Esophagus squamous epithelium (tissue), 5 donors: ENCODE data around the gene RBM33. TPM values are rescaled to one million over a fixed set of nuclear protein-coding genes. Genes with fewer than 3 reads are reported as not detected.
A peak's percentile ranks its signal among the peaks of the same experiment; 100 is the strongest.

Experiments
- DNase-seq: peaks from one replicate; lab custom pipeline; 2025; lab: John Stamatoyannopoulos, UW
- H3K27ac ChIP-seq, 4 donors: fragments of 200-600 bp; sonication (generic); one replicate each; pipeline ENCODE4 v1.5.1; 2016 to 2019; ENCODE audit warnings: mild to moderate bottlenecking in 1 of 4
- H3K27me3 ChIP-seq, 4 donors: fragments of 200-600 bp; sonication (generic); 1 replicate in 3 of 4; 2 replicates in 1 of 4; pipeline versions ENCODE4 v1.5.1 to v1.6.0; 2017 to 2021; ENCODE audit warnings: antibody characterized with exemption in 1 of 4
- H3K36me3 ChIP-seq, 3 donors: fragments of 200-600 bp; sonication (generic); one replicate each; pipeline ENCODE4 v1.5.1; 2016 to 2019
- H3K4me1 ChIP-seq, 3 donors: fragments of 200-600 bp; sonication (generic); one replicate each; pipeline ENCODE4 v1.5.1; 2017 to 2019
- H3K4me3 ChIP-seq, 4 donors: fragments of 200-600 bp; sonication (generic); 1 replicate in 3 of 4; 2 replicates in 1 of 4; pipeline ENCODE4 v1.5.1; 2016 to 2019; ENCODE audit warnings: mild to moderate bottlenecking in 2 of 4, moderate library complexity in 1 of 4
- H3K9me3 ChIP-seq, 3 donors: fragments of 200-600 bp; sonication (generic); one replicate each; pipeline ENCODE4 v1.5.1; 2016 to 2019
- POLR2A ChIP-seq, 4 donors: fragments of 450-650 bp; IDR thresholded peaks; one replicate each; pipeline ENCODE4 v1.6.1; 2017; ENCODE audit warnings: antibody characterized with exemption in 4 of 4, mild to moderate bottlenecking in 4 of 4, moderate library complexity in 3 of 4
- WGBS, 2 donors: methylation state at CpG; one replicate each; pipeline ENCODE4 v1.1.5; 2018; 5-methylcytosine and 5-hydroxymethylcytosine counted together
- intact Hi-C: fragments of 100-400 bp; cut with DNase I; formaldehyde crosslinking; loops from one replicate; pipeline ENCODE4 v1.15.0; 2022
- total RNA-seq, 4 donors: library from RNA; depleted of rRNA; stranded (reverse); fragments of >200 nt; gene quantifications; one replicate each; pipeline ENCODE4 v1.1.0, GENCODE V29; 2016
- TF ChIP-seq, protein P1 (sequence below), 6 experiments: fragments of 450-650 bp in 4 of 6; fragments of 200-600 bp in 2 of 6; sonication (generic) in 2 of 6; IDR thresholded peaks; one replicate each; pipeline ENCODE4 v1.5.1; 2016 to 2019; ENCODE audit warnings: antibody characterized with exemption in 6 of 6, mild to moderate bottlenecking in 4 of 6, moderate library complexity in 4 of 6
- donor health status: DM: yes; HTN: yes; CAD: no.

Gene RBM33
- total RNA-seq, 4 donors from 2014 or later: 20.3 to 45.6 (median 26.9) TPM

GRCh38 chr7:155637155-155637554 is 7.3 kb upstream of the RBM33 start:
- TF ChIP-seq, protein P1, sequence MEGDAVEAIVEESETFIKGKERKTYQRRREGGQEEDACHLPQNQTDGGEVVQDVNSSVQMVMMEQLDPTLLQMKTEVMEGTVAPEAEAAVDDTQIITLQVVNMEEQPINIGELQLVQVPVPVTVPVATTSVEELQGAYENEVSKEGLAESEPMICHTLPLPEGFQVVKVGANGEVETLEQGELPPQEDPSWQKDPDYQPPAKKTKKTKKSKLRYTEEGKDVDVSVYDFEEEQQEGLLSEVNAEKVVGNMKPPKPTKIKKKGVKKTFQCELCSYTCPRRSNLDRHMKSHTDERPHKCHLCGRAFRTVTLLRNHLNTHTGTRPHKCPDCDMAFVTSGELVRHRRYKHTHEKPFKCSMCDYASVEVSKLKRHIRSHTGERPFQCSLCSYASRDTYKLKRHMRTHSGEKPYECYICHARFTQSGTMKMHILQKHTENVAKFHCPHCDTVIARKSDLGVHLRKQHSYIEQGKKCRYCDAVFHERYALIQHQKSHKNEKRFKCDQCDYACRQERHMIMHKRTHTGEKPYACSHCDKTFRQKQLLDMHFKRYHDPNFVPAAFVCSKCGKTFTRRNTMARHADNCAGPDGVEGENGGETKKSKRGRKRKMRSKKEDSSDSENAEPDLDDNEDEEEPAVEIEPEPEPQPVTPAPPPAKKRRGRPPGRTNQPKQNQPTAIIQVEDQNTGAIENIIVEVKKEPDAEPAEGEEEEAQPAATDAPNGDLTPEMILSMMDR (IDR thresholded peaks at IDR 0.05): no peak
- TF ChIP-seq POLR2A (IDR thresholded peaks at IDR 0.05): no peak
- no peak for DNase-seq
- H3K36me3 ChIP-seq: peaks cover 0 to 19% (median 0%) of the 10 kb centered on the region in 3 donors
- intact Hi-C loops: no loop called here
- H3K4me3 ChIP-seq: no peak overlapping the region
- no peaks in the 10 kb centered on the region for H3K4me1 ChIP-seq
- no peak overlapping the region for H3K27ac ChIP-seq
- peaks cover 0 to 32% (median 6%) of the 10 kb centered on the region in 3 donors for H3K9me3 ChIP-seq
- H3K27me3 ChIP-seq: no peaks in the 10 kb centered on the region
- 76 to 78% methylated on average over 4 of the region's 4 CpGs for WGBS, 2 donors

- intact Hi-C loops: no loop called here
- WGBS, 2 donors: 73 to 77% methylated on average over 6 of the region's 6 CpGs
- Histone ChIP-seq H3K27ac (no peak overlapping the region), H3K9me3 (peaks cover 0 to 32% (median 6%) of the 10 kb centered on the region in 3 donors), H3K4me3 (no peak overlapping the region), H3K4me1 (peaks cover 2 to 5% (median 3%) of the 10 kb centered on the region in 3 donors), H3K27me3 (no peaks in the 10 kb centered on the region), H3K36me3 (peaks cover 0 to 21% (median 0%) of the 10 kb centered on the region in 3 donors)
- no peak for TF ChIP-seq POLR2A (IDR thresholded peaks at IDR 0.05)
- TF ChIP-seq, protein P1 (IDR thresholded peaks at IDR 0.05): no peak
- no peak for DNase-seq
Observed at GRCh38 chr7:155638366-155638765, 6.1 kb upstream of the RBM33 start.

DNA sequence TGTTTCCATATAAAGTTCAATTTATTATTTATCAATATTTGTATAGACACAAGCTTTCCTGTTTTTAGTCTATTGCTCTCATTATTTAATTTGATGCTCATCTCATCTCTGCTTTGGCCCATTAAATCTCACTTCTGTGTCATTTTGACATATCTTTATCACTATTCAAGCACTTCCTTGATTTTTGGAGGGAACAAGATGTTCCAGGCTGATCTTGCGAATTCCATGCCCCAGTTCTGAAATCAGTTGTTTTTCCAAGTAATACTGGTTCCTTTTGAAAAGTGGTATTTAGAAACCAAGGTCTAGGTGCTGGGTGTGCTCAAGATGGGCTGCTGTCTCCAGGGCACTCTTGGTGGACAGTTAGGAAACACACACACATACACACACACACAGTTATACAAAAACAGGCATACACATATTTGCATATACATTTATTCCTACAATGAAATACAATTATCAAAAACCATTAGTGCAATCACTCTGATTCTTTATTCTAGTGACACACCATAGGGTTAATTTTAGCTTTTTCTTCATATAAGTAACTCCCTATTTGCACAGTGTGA is 4.4 kb upstream of the RBM33 start:
- WGBS, 2 donors: 96 to 100% methylated on average over 1 of the region's 1 CpG
- H3K27ac ChIP-seq: no peak overlapping the region
- peaks cover 0 to 32% (median 6%) of the 10 kb centered on the region in 3 donors for H3K9me3 ChIP-seq
- no peak for DNase-seq
- intact Hi-C loops: no loop called here
- H3K4me3 ChIP-seq: no peak overlapping the region
- H3K36me3 ChIP-seq: peaks cover 0 to 21% (median 0%) of the 10 kb centered on the region in 3 donors
- TF ChIP-seq, protein P1 (IDR thresholded peaks at IDR 0.05): no peak
- TF ChIP-seq POLR2A (IDR thresholded peaks at IDR 0.05): no peak
- H3K27me3 ChIP-seq: no peaks in the 10 kb centered on the region
- peaks cover 5 to 9% (median 6%) of the 10 kb centered on the region in 3 donors for H3K4me1 ChIP-seq

GRCh38 chr7:155640629-155641028 is 3.8 kb upstream of the RBM33 start:
- TF ChIP-seq, protein P1 (IDR thresholded peaks at IDR 0.05): no peak
- TF ChIP-seq POLR2A (IDR thresholded peaks at IDR 0.05): no peak
- Histone ChIP-seq H3K9me3 (peaks cover 0 to 32% (median 6%) of the 10 kb centered on the region in 3 donors), H3K27me3 (no peaks in the 10 kb centered on the region), H3K27ac (no peak overlapping the region), H3K4me1 (peaks cover 5 to 14% (median 9%) of the 10 kb centered on the region in 3 donors), H3K4me3 (no peak overlapping the region), H3K36me3 (peaks cover 0 to 21% (median 0%) of the 10 kb centered on the region in 3 donors)
- no peak for DNase-seq
- intact Hi-C loops: no loop called here
- 93 to 96% methylated on average over 4 of the region's 4 CpGs for WGBS, 2 donors

DNA sequence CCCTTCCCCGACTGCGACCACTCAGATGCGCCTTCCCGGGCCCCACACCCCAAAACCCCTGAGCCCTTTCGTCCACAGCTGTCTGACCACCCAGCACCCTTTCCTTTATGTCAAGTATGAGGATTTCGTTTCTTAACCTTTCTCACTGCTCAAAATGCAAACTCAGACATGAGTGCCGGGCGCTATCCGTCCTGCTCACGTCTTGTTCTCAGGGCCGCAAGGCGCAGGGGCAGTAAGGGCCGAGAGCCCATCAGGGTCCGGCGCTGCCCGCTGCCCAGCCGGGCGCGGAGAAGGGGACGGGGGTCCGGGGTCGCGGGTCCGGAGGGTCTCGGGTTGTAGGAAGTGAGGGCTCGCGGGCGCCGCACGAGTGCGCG is 670 bp upstream of the RBM33 start:
- Histone ChIP-seq H3K27ac (peak overlapping the region; percentile 89 to 98 (median 94)), H3K36me3 (peaks cover 0 to 39% (median 9%) of the 10 kb centered on the region in 3 donors), H3K4me1 (peaks cover 11 to 37% (median 19%) of the 10 kb centered on the region in 3 donors), H3K4me3 (peak overlapping the region; percentile 72 to 97 (median 89)), H3K27me3 (no peaks in the 10 kb centered on the region), H3K9me3 (peaks cover 0 to 9% (median 5%) of the 10 kb centered on the region in 3 donors)
- TF ChIP-seq, protein P1 (IDR thresholded peaks at IDR 0.05): no peak
- no peak for DNase-seq
- WGBS, 2 donors: 1% methylated on average over 6 to 24 of the region's 32 CpGs
- intact Hi-C loops: no loop called here
